Karpas-422 (cell line): ENCODE results near the gene CARMIL3. TPM values are rescaled to one million over a fixed set of nuclear protein-coding genes. Genes with fewer than 3 reads are reported as not detected.

ENCODE experiments used
- DNase-seq: peaks from one replicate; pipeline ENCODE4 v3.0.0-alpha.2; 2015
- H2AFZ ChIP-seq: fragments of 200-600 bp; sonication (generic); 2 replicates; pipeline ENCODE4 v1.6.1; 2014; ENCODE audit warnings: antibody characterized with exemption, low read length, mixed read lengths
- H3K27ac ChIP-seq: fragments of 200-600 bp; sonication (generic); 2 replicates; pipeline ENCODE4 v1.5.1; 2014; ENCODE audit warnings: mild to moderate bottlenecking, low read length, moderate library complexity
- H3K27me3 ChIP-seq: fragments of 200-600 bp; sonication (generic); 2 replicates; pipeline ENCODE4 v1.6.1; 2014; ENCODE audit warnings: low read length, mixed read lengths
- H3K36me3 ChIP-seq: fragments of 200-600 bp; sonication (generic); 2 replicates; pipeline ENCODE4 v1.6.1; 2014; ENCODE audit warnings: low read length, mixed read lengths; ENCODE audit not compliant: insufficient read depth
- H3K4me1 ChIP-seq: fragments of 200-600 bp; sonication (generic); 2 replicates; pipeline ENCODE4 v1.6.1; 2014; ENCODE audit warnings: mild to moderate bottlenecking, low read length, mixed read lengths
- H3K4me2 ChIP-seq: fragments of 200-600 bp; sonication (generic); 2 replicates; pipeline ENCODE4 v1.6.1; 2014; ENCODE audit warnings: low read length, low read depth, mild to moderate bottlenecking; ENCODE audit not compliant: poor library complexity, severe bottlenecking
- H3K4me3 ChIP-seq: fragments of 200-600 bp; sonication (generic); 2 replicates; pipeline ENCODE4 v1.5.1; 2014; ENCODE audit warnings: mild to moderate bottlenecking, antibody characterized with exemption, low read length, mixed read lengths
- H3K79me2 ChIP-seq: fragments of 200-600 bp; sonication (generic); 2 replicates; pipeline ENCODE4 v1.6.1; 2014; ENCODE audit warnings: mild to moderate bottlenecking, low read length, mixed read lengths
- H3K9ac ChIP-seq: fragments of 200-600 bp; sonication (generic); 2 replicates; pipeline ENCODE4 v1.6.0; 2014; ENCODE audit warnings: low read length
- H3K9me2 ChIP-seq: fragments of 200-600 bp; sonication (generic), shearing (Covaris generic); replicated peaks from 2 replicates; pipeline ENCODE4 v1.6.0; 2014; ENCODE audit warnings: mild to moderate bottlenecking, low read length, moderate library complexity; ENCODE audit not compliant: insufficient read depth
- H3K9me3 ChIP-seq: fragments of 300-700, 200-600 bp; sonication (generic); 2 replicates; pipeline ENCODE4 v1.6.1; 2014; ENCODE audit warnings: low read length, mixed read lengths
- H4K20me1 ChIP-seq: fragments of 200-600 bp; sonication (generic); 2 replicates; pipeline ENCODE4 v1.6.1; 2014; ENCODE audit warnings: mild to moderate bottlenecking, antibody characterized with exemption, low read length, low read depth; ENCODE audit not compliant: insufficient read depth
- total RNA-seq: library from RNA; depleted of rRNA; stranded (reverse); fragments of >200 nt; shearing (Covaris generic); gene quantifications from 2 replicates; pipeline ENCODE4 v1.2.3, GENCODE V29; 2014; ENCODE audit warnings: low replicate concordance

The CARMIL3 gene
- total RNA-seq, 1 experiment from 2014 or later: 58.4 TPM

DNA sequence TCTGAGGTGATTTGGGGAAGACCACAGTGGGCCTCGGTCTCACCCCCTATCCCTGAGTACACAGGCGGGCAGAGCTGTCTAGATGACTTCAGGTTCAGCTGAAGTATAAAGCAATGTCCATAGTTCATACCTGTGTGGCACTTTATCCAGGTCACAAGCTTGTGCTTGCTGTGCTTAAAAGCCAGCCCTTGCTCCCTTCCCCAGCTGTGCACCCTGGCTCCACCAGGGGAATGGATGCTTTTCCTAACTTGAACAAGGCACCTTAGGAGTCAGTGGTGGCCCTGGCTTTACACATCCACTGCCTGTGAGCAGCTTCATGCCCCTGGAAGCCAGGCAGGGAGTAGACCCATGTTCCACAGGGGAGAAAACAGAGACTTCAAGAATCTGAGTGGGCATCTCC, 5.5 kb downstream of the CARMIL3 start:
- Histone ChIP-seq H3K79me2 (peaks cover 13% of the 10 kb centered on the region), H3K4me3 (no peak overlapping the region), H3K4me1 (peaks cover 9% of the 10 kb centered on the region), H2AFZ (no peak overlapping the region), H3K9me2 (no peaks in the 10 kb centered on the region), H3K9me3 (no peaks in the 10 kb centered on the region), H3K27ac (no peak overlapping the region), H3K27me3 (no peaks in the 10 kb centered on the region), H3K36me3 (peaks cover 30% of the 10 kb centered on the region; the same call in 1 of the 2 replicates), H4K20me1 (peaks cover 21% of the 10 kb centered on the region), H3K4me2 (no peak overlapping the region), H3K9ac (no peak overlapping the region)
- no peak for DNase-seq

DNA sequence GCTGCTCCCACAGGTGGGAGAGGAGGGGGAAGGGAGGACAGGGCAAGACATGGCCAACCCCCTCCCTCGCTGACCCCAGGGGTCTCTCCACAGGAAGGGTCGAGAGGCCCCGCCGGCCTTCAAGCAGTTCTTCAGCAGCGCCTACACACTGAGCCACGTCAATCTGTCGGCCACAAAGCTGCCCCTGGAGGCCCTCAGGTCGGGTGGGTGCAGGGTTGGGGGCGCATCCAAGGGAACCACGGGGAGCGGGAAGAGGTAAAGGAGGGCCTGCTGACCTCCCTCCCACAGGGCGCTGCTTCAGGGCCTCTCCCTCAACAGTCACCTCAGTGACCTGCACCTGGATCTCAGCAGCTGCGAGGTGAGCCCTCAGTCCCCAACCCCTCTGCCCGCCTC, 6.1 kb downstream of the CARMIL3 start:
- H4K20me1 ChIP-seq: peaks cover 15% of the 10 kb centered on the region
- H3K36me3 ChIP-seq: peaks cover 30% of the 10 kb centered on the region; the same call in 1 of the 2 replicates
- H3K4me3 ChIP-seq: no peak overlapping the region
- H3K27ac ChIP-seq: no peak overlapping the region
- peaks cover 3% of the 10 kb centered on the region for H3K4me1 ChIP-seq
- H3K9ac ChIP-seq: no peak overlapping the region
- H3K4me2 ChIP-seq: no peak overlapping the region
- H3K9me3 ChIP-seq: no peaks in the 10 kb centered on the region
- no peak overlapping the region for H2AFZ ChIP-seq
- no peaks in the 10 kb centered on the region for H3K9me2 ChIP-seq
- no peak for DNase-seq
- no peaks in the 10 kb centered on the region for H3K27me3 ChIP-seq
- H3K79me2 ChIP-seq: peaks cover 7% of the 10 kb centered on the region

DNA sequence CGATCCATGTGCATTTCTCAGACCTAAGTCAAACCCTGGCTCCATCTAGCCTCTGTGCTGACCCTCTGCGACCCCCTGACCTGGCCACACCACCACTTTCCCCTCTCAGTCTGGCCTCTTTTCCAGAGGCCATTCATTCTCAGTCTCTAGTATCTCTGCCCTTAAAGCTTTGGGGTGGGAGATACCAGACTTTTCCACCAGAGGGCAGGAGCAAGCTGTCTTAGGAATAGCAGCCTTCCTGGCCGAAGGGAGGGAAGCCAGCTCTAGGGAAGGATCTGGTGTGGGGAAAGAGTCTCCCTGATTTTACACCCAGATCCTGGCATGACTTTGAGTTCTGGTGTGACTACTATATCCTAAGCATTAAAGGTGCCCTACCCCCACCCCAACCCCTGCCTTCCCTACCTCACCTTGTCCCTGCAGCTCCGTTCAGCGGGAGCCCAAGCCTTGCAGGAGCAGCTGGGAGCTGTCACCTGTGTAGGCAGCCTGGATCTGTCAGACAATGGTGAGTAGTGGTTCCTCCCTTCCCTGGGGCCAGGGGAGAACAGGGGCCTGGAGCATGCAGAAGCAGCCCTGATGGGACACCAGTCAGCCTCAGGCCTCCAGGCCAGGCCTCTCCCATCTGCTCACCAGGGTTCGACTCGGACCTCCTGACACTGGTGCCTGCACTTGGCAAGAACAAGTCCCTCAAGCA, 6.6 kb downstream of the CARMIL3 start:
- no peaks in the 10 kb centered on the region for H3K4me1 ChIP-seq
- no peak overlapping the region for H3K9ac ChIP-seq
- H2AFZ ChIP-seq: no peak overlapping the region
- H3K9me3 ChIP-seq: no peaks in the 10 kb centered on the region
- H3K79me2 ChIP-seq: peaks cover 2% of the 10 kb centered on the region; the same call in 1 of the 2 replicates
- peaks cover 10% of the 10 kb centered on the region for H4K20me1 ChIP-seq
- peaks cover 30% of the 10 kb centered on the region; the same call in 1 of the 2 replicates for H3K36me3 ChIP-seq
- H3K4me2 ChIP-seq: no peak overlapping the region
- peak; percentile 87 for DNase-seq
- H3K9me2 ChIP-seq: no peaks in the 10 kb centered on the region
- no peaks in the 10 kb centered on the region for H3K27me3 ChIP-seq
- H3K27ac ChIP-seq: no peak overlapping the region
- H3K4me3 ChIP-seq: no peak overlapping the region

DNA sequence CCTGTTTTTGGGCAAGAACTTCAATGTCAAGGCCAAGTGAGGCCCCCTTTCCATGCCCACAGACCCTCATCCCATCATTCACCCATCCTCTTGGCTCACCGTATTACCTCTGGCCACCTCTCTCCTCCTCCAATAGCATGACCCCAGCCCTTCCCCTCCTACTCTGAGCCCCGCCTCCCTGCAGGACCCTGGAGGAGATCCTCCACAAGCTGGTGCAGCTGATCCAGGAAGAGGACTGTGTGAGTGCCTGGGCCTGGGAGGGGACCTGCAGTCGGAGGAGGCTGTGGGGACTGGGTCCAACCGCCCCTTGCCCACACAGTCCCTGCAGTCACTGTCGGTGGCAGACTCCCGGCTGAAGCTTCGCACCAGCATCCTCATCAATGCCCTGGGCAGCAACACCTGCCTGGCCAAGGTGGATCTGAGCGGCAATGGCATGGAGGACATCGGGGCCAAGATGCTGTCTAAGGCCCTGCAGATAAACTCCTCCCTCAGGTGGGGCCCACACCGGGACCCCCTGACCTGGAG, 7.2 kb downstream of the CARMIL3 start:
- Histone ChIP-seq H3K9me3 (no peaks in the 10 kb centered on the region), H3K9ac (no peak overlapping the region), H3K4me1 (no peaks in the 10 kb centered on the region), H4K20me1 (peaks cover 6% of the 10 kb centered on the region; the same call in 1 of the 2 replicates), H3K27me3 (no peaks in the 10 kb centered on the region), H3K4me2 (no peak overlapping the region), H3K4me3 (no peak overlapping the region), H3K27ac (no peak overlapping the region), H3K36me3 (peaks cover 29% of the 10 kb centered on the region; the same call in 1 of the 2 replicates), H2AFZ (no peak overlapping the region), H3K79me2 (no peaks in the 10 kb centered on the region), H3K9me2 (no peaks in the 10 kb centered on the region)
- no peak for DNase-seq

DNA sequence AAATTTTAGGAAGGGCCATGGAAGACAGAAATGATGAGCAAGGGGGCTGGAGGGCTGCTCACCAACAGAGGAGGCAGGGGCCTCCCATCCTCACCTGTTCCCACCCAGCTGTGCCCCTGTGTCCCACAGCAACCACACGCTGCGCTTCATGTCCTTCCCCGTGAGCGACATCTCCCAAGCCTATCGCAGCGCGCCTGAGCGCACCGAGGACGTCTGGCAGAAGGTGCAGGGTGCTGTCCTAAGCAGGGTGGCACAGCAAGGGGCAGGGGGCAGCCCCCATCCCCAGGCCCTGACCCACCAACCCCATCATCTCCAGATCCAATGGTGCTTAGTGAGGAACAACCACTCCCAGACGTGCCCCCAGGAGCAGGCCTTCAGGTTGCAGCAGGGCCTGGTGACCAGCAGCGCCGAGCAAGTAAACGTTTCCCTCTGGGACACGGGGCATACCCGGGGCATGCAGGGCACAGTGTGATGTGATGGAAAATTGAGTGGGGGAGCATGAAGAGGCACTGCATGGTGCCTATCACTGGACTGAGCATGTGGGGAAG, 8.1 kb downstream of the CARMIL3 start:
- Histone ChIP-seq H3K36me3 (peaks cover 22% of the 10 kb centered on the region; the same call in 1 of the 2 replicates), H3K79me2 (no peaks in the 10 kb centered on the region), H4K20me1 (peaks cover 6% of the 10 kb centered on the region; the same call in 1 of the 2 replicates), H3K27me3 (no peaks in the 10 kb centered on the region), H3K9me2 (no peaks in the 10 kb centered on the region), H3K4me2 (no peak overlapping the region), H3K4me3 (no peak overlapping the region), H3K9ac (no peak overlapping the region), H3K27ac (no peak overlapping the region), H2AFZ (no peak overlapping the region), H3K4me1 (no peaks in the 10 kb centered on the region), H3K9me3 (no peaks in the 10 kb centered on the region)
- DNase-seq: no peak

DNA sequence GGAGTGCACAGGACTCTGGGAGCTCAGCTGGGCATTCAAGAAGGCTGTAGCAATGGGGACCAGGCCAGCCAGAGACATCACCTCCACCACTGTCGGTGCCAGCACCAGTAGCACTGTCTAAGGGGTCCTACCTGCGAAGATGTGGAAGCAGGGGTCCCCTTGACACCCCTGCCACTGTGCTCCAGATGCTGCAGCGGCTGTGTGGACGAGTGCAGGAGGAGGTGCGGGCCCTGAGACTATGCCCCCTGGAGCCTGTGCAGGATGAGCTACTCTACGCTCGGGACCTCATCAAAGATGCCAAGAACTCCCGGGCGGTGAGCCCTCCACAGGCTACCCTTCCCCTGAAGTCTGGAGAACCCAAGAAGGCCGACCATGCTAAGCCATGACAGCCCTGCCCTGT, 8.6 kb downstream of the CARMIL3 start:
- Histone ChIP-seq H3K4me1 (no peaks in the 10 kb centered on the region), H3K4me3 (no peak overlapping the region), H3K36me3 (peaks cover 20% of the 10 kb centered on the region; the same call in 1 of the 2 replicates), H2AFZ (no peak overlapping the region), H3K9me2 (no peaks in the 10 kb centered on the region), H3K27me3 (no peaks in the 10 kb centered on the region), H3K9ac (no peak overlapping the region), H4K20me1 (peaks cover 6% of the 10 kb centered on the region; the same call in 1 of the 2 replicates), H3K4me2 (no peak overlapping the region), H3K79me2 (no peaks in the 10 kb centered on the region), H3K9me3 (no peaks in the 10 kb centered on the region), H3K27ac (no peak overlapping the region)
- no peak for DNase-seq

DNA sequence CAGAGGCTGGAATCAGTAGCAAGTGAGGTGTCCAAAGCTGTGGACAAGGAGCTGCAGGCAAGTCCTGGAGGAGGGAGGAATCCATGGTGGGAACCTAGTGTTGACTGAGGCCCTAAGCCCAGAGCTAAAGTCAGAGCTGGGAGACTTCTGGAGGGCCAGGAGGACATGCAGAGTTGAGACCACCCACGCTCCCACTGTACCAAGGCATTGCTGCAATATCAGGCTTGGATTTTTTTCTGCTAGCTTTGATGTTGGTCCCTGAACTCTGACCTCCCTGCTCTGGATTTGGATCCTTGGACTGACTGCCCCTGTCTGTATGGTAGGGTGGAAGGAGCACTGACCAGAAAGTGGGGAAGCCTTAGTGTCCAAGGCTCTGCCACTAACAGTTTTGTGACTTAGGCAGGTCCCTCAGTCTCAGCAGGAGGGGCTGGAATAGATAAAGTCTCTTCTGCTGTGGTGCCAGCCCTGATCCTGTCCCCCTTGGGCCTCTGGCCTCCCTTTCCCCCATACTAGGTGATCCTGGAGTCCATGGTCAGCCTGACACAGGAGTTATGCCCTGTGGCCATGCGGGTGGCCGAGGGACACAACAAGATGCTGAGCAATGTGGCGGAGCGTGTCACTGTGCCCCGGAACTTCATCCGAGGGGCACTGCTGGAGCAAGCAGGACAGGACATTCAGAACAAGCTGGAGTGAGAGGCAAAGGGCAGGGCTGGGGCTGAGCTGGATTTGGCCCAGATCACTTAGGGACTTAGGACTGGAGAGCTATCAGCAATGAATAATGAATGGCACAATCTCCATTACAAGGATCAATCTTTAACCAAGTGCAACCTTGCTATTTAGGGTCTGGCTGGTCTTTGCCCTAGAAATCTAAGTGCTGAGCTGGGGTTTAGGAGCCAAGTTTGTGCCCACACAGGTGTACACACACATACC, 9.4 kb downstream of the CARMIL3 start:
- Histone ChIP-seq H3K9ac (no peak overlapping the region), H3K9me2 (no peaks in the 10 kb centered on the region), H3K79me2 (no peaks in the 10 kb centered on the region), H3K4me3 (no peak overlapping the region), H3K4me1 (no peaks in the 10 kb centered on the region), H3K4me2 (no peak overlapping the region), H3K27me3 (no peaks in the 10 kb centered on the region), H3K36me3 (peaks cover 20% of the 10 kb centered on the region; the same call in 1 of the 2 replicates), H3K9me3 (no peaks in the 10 kb centered on the region), H4K20me1 (peaks cover 6% of the 10 kb centered on the region; the same call in 1 of the 2 replicates), H2AFZ (no peak overlapping the region), H3K27ac (no peak overlapping the region)
- DNase-seq: no peak
